Stimulated activated CD4-positive, alpha-beta T cell treated with anti-CD3 and anti-CD28 coated beads, TNF-alpha, amount 100 ng/mL, for 48 hours (primary cell): Measurements from ENCODE around the gene NRG4.
"Not testable (repeated sequence)": the region's sequence is repeated elsewhere in the genome, so short reads cannot be mapped to it uniquely, and the experiment has no call there.

Source experiments
- DNase-seq, 3 donors: peaks; one replicate each; pipeline ENCODE4 v3.0.0-alpha.2; 2020; ENCODE audit warnings: low read depth in 3 of 3

Gene NRG4

GRCh38 chr15:75994220-75994619, 18.0 kb downstream of the NRG4 start:
- DNase-seq = no peak

DNA sequence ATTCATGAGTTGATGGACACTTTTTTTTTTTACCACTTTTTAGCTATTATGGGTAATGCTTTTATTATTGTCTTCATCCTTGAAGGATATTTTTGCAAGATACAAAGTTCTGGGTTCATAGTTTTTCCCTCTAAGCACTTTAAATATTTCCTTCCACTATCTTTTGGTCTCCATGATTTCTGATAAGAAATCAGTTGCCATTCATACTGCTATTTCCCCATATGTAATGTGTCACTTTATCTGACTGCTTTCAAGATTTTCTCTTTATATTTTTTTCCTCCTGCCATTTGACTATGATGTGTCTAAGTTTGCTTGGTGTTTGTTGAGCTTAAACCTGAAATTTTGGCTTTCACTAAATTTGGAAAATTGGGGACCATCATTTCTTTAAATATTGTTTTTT, 19.3 kb downstream of the NRG4 start:
- no peak for DNase-seq

- DNase-seq = no peak
Measured at GRCh38 chr15:75989875-75990274, 22.3 kb downstream of the NRG4 start.

DNA sequence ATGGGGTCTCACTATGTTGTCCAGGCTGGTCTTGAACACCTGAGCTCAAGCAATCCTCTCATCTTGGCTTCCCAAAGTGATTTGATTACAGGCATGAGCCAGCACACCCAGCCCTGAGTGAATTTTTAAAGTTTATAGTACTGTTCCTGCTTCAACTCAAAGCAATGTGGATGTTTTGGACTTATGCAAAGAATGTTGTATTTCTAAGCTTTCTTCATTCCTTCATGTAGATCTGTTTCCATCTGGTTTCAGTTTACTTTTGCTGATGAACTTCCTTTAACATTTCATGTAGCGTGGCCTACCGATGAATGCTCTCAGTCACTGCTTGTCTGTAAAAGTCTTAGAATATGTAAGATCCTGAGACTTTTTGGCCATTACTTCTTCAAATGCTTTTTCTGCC, 23.2 kb downstream of the NRG4 start:
- DNase-seq = no peak

GRCh38 chr15:75985971-75986370, 26.3 kb downstream of the NRG4 start:
- DNase-seq = no peak

DNA sequence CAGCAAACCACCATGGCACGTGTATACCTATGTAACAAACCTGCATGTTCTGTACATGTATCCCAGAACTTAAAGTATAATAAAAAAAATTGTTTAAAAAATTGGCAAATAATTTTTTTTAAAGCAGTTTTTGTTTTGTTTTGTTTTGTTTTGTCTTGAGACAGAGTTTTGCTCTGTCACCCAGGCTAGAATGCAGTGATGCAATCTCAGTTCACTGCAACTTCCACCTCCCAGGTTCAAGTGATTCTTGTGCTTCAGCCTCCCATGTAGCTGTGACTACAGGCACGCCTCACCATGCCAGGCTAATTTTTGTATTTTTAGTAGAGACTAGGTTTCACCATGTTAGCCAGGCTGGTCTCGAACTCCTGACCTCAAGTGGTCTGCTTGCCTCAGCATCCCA, 27.5 kb downstream of the NRG4 start:
- DNase-seq = not testable (repeated sequence)

- no peak for DNase-seq
Measured at GRCh38 chr15:75982468-75982867, 29.8 kb downstream of the NRG4 start.

- no peak for DNase-seq
Measured at GRCh38 chr15:75981149-75981815, 30.9 kb downstream of the NRG4 start.

DNA sequence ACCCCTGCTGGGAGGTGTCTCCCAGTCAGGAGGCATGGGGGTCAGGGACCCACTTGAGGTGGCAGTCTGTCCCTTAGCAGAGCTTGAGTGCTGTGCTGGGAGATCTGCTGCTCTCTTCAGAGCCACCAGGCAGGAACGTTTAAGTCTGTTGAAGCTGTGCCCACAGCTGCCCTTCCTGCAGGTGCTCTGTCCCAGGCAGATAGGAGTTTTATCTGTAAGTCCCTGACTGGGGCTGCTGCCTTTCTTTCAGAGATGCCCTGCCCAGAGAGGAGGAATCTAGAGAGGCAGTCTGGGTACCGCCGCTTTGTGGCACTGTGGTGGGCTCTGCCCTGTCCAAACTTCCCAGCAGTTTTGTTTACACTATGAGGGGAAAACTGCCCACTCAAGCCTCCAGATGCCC, 35.5 kb downstream of the NRG4 start:
- DNase-seq = not testable (repeated sequence)

DNA sequence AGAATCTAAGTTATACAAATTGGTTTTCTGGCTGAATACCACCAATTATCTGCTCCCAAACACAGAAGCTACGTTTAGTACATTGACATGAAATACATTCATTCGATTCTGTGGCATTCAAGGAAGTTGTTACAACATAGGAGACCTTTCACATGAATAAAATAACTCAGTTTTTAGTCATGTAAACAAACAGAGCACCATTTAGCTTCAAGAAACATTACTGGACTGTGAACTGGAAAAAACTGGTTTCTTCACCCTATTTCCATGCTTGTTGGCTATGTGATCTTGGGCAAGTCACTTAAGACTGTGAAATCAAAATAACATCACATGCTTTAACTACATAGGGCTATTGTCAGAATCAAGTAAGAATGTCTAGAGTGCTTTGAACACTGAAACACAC, 46.2 kb downstream of the NRG4 start:
- DNase-seq = no peak

- no peak for DNase-seq
Measured at GRCh38 chr15:75961331-75961730, 50.9 kb downstream of the NRG4 start.

- no peak for DNase-seq
Measured at GRCh38 chr15:75955720-75956119, 56.5 kb downstream of the NRG4 start.

DNA sequence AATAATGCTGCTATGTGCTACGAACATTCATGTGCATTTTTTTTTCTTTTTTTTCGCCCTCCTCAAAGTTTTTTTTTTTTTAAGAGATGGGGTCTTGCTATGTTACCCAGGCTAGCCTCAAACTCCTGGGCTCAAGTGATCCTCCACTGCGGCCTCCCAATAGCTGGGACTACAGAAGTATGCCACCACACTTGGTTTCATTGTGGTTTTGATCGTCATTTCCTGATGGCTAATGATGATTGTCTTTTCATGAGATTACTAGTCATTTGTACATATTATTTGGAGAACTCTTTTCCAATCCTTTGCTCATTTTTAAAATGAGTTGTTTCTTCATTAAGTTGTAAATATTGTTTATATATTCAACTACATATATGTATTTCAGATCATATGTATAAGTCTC, 59.7 kb downstream of the NRG4 start:
- no peak for DNase-seq

DNA sequence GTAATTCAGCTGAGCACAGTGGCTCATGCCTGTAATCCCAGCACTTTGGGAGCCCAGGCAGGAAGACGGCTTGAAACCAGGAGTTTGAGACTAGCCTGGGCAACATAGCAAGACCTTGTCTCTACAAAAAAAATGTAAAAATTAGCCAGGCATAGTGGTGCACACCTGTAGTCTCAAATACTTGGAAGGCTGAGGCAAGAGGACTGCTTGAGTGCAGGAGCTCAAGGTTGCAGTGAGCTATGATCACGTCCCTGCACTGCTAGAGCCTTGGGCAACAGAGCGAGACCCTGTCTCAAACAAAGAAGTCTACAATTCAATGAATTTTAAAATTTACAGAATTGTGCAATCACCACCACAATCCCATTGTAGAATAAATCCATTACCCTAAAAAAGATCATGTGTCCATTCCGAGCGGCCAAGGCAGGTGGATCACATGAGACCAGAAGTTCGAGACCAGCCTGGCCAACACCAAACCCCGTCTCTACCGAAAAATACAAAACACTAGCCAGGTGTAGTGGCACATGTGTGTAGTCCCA, 63.4 kb downstream of the NRG4 start:
- DNase-seq = no peak

GRCh38 chr15:75947092-75947491, 65.1 kb downstream of the NRG4 start:
- no peak for DNase-seq

DNA sequence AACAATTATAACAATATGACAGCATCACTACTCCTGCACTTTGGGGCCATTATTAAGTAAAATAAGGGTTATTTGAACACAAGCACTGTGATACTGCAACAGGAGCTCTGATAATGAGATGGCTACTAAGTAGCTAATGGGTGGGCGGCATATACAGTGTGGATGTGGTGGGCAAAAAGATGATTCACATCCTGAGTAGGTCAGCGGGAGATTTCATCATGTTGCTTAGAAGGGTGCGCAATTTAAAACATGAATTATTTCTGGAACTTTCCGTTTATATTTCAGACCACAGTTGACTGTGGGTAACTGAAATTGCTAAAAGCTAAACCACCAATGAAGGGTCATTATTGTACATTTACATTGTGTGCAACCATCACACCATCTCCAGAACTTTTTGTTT, 66.3 kb downstream of the NRG4 start:
- DNase-seq = no peak

GRCh38 chr15:75943713-75944215, 68.5 kb downstream of the NRG4 start:
- no peak for DNase-seq

DNA sequence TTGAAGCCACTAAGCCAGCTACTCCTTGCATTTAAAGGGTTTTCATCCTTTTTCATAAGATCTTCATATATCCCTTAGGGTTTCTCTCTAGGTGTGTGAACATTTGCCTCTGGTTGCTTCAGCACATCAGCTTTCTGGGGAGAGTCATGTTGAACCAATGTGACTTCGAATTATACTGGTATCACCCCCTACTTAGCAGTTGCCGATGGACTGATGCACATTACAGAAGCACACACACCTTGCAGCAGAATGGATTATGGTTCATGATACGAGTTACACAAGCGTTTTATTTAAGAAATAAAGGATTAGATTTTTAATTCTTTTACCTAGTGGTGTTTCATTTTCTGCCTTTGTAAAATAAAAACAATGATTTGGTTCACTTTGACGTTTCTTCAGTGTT, 69.0 kb downstream of the NRG4 start:
- no peak for DNase-seq

GRCh38 chr15:75942464-75942863, 69.8 kb downstream of the NRG4 start:
- DNase-seq = no peak

- DNase-seq = no peak
Measured at GRCh38 chr15:75930866-75931265, 81.4 kb downstream of the NRG4 start.

DNA sequence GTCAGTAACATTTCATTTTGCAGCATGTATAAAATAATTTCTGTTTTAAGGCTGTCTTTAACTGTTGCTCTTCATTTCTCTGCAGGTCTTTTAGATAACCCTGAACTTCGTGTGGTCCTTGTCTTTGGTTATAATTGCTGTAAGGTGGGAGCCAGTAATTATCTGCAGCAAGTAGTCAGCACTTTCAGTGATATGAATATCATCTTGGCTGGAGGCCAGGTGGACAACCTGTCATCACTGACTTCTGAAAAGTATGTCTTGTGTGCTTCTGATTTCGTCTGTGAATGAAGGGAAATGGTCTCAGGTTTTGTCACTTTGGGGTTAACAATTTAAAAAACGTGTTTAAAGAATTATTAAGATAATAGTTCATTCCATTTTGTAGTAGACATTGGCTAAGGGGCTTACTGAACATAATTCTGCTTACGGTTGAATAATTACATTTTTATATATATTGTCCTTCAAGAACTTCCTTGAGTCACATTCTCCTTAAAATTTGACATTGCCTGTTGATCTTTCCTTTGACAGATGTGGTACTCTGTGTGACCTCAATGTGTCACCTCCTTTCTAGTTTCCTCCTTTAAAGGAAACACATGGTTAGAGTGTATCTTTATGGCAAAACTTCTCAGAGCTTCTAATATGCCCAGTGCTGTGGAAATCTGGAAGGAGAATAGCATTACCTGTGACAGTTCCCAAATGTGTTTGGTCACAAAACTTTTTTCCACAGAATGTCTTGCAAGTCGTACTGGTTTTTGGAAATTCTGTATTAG, 82.2 kb downstream of the NRG4 start:
- DNase-seq = no peak

DNA sequence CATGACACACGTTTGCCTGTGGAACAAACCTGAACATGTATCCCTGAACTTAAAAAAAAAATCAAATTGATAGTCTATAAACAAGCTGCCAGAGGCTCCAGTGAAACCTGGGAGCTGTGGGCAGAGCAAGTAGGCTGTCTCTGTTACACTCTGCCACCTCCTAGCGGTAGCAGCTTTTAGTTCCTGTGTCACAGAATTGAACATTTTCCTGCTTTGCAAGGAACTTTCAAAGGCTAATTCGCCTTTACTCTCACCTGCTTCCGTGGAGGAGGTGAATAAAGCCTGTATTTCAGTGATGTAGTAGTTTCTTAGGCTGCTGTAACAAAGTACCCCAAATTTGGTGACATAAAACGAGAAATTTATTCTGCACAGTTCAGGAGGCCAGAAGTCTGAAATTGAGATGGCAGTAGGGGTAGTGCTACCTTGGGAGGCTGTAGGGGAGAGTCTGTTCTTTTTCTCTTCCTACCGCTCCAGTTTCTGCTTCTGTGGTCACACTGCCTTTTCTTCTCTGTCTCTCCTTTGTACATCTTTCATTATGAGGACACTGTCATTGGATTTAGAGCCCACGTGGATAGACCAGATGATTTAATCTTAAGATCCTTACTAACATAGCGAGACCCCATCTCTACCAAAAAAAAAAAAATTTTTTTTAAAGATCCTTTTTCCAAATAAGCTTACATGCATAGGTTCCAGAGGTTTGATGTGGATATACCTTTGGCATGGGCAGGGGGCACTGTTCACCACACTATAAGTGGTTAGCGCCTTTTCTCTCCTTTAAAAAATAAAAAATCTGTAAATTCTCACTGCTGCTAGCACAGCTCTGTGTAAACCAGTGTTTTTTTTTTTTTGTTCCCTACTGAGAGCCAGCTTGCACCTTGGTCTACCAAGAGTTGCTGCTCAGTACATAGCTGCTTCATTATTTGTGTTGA, 83.3 kb downstream of the NRG4 start:
- DNase-seq = no peak
